GM06990 (cell line): Measurements from ENCODE around the gene GRHL1.

Source experiments
- DNase-seq: peaks from one replicate; pipeline ENCODE4 v3.0.0-alpha.2; 2011; ENCODE audit not compliant: insufficient read length; ENCODE audit errors: extremely low read depth
- H3K27me3 ChIP-seq: replicated peaks from 2 replicates; pipeline ENCODE4 v1.6.0; 2011; ENCODE audit warnings: low read length; ENCODE audit not compliant: control insufficient read depth, insufficient read depth
- H3K36me3 ChIP-seq: 2 replicates; pipeline ENCODE4 v1.5.1; 2011; ENCODE audit warnings: low read length; ENCODE audit not compliant: control insufficient read depth, insufficient read depth
- H3K4me3 ChIP-seq: replicated peaks from 2 replicates; pipeline ENCODE4 v1.5.1; 2011; ENCODE audit warnings: low read depth, mild to moderate bottlenecking, control low read depth, low read length
- TF ChIP-seq, protein P1 (sequence below): IDR thresholded peaks from 2 replicates; pipeline ENCODE4 v1.5.1; 2011; ENCODE audit warnings: low read length, control low read depth, mild to moderate bottlenecking, inconsistent platforms; ENCODE audit not compliant: insufficient read depth, poor library complexity, severe bottlenecking

Gene GRHL1

DNA sequence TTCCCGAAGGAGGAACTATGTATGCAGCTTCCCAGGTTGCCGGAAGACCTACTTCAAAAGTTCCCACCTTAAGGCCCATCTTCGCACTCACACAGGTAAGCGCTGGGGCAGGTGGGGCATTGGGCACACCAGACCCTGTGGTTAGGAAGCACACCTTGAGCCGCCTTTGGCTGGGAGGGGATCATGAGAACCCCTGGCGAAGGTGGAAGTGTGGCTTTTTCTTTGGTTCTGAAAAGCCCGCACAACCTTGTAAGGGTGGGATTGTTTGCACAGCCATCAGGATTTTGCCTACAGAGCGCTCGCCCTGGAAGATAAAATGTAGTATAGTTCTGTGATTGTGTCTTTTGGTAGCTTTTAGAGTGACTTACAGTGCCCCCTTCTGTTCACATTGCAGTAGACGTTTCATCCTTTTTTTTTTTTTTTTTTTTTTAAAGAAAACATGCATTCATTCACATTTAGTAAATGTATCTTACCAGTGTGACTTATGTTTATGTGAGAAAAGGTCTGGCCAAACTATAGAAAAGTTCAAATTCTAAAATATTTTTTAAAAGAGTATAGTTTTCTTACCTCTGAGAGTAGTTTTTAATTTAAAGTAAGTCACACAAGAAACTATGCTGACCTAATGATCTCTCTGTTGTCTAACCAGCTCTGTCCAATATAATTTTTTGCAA is 97.1 kb downstream of the GRHL1 start:
- Histone ChIP-seq H3K4me3 (no peak overlapping the region), H3K36me3 (no peaks in the 10 kb centered on the region), H3K27me3 (no peaks in the 10 kb centered on the region)
- TF ChIP-seq, protein P1, sequence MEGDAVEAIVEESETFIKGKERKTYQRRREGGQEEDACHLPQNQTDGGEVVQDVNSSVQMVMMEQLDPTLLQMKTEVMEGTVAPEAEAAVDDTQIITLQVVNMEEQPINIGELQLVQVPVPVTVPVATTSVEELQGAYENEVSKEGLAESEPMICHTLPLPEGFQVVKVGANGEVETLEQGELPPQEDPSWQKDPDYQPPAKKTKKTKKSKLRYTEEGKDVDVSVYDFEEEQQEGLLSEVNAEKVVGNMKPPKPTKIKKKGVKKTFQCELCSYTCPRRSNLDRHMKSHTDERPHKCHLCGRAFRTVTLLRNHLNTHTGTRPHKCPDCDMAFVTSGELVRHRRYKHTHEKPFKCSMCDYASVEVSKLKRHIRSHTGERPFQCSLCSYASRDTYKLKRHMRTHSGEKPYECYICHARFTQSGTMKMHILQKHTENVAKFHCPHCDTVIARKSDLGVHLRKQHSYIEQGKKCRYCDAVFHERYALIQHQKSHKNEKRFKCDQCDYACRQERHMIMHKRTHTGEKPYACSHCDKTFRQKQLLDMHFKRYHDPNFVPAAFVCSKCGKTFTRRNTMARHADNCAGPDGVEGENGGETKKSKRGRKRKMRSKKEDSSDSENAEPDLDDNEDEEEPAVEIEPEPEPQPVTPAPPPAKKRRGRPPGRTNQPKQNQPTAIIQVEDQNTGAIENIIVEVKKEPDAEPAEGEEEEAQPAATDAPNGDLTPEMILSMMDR: peak; percentile 54
- no peak for DNase-seq
